Hypothalamus (tissue), 51 donors: ENCODE measurements around the gene C6orf163.
"Not testable (repeated sequence)": the region's sequence is repeated elsewhere in the genome, so short reads cannot be mapped to it uniquely, and the experiment has no call there.

Experiments
- DNase-seq, 51 donors: peaks; one replicate each; lab custom pipeline; 2025; lab: John Stamatoyannopoulos, UW

C6orf163 gene

DNA sequence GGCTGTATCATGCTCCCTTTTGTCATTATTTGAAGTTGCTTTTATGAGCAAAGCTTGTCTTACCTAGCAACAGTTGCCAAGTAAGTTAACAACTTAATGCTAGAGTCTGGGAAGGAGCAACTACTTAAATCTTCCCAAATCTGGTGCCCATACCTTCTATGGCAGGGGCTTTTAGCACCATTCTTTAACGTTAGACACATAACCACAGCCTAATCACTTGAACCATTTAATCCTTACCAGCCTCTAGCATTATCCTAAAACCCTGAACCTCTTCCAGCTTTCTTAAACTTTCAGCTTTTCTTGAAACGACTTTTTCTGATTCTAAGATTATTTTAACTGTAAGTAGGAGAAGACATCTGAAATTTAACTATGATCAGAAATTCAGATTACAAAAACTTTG is at the start of gene C6orf163:
Gene C6orf163 (plus strand): TSS at position 83 of the 400 bp plus-strand sequence. CDS start 287 bp downstream, at position 370.
- no peak for DNase-seq

- DNase-seq: no peak
These were observed 47.5 kb upstream of the C6orf163 start for GRCh38 chr6:87297119-87297518.

- not testable (repeated sequence) for DNase-seq
These were observed 43.3 kb upstream of the C6orf163 start for GRCh38 chr6:87301277-87301676.

DNA sequence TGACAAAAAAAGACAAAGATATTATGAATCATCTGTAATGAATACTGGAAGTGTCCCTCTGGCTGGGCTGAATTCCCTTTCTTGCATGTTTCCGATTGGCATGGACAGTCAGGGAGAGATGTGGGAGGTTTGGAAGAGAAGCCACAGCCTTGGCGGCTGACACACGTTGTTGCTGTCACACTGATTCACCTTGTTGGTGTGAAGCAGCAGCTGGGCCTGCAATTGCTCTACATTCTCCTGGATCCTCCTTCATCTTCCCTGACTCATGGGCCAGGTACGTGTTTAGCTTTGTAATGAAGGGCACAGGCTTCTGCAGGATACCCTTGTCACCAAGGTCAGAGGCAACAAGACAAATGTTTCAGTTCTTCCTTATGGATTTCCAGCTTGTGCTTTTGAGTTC is 35.6 kb upstream of the C6orf163 start:
- DNase-seq: peak in 1 of 51 donors; percentile 2

DNA sequence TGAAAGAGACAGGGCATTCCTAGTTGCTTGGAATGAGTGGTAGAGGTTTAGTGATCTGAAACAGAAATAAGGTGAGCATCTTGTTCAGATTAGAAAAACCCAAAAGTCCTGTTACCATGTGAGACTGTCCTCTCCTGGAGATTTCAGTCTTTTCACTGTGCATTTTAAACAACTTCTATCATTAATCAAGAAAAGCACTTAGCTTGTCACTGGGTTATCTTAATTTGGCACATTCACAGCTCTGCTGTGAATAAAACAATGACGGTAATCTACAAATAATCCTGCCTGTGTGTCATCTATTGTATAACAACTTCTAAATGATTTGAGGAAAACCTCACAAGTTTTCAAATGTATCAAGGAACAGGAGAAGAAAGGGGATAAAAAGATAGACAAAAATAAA is 31.8 kb upstream of the C6orf163 start:
- no peak for DNase-seq

DNA sequence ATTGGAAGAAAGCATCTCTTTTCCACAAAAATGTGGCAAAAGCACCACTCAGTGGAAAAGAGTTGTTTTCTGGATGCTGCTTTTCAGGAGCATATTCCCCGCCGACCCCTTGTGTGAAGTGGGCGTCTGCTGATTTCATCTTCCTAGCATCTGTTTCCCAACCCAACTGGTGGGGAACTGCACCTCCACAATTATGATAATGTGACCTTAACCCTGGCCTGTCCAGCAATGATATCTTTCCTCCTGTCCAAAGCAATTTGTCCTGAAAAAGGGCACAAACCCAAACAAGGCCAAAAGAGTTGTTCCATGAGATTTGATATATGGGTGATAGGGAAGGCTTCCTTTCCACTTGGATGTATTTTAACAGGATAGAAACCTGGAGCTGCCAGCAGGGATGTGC is 29.5 kb upstream of the C6orf163 start:
- no peak for DNase-seq

- no peak for DNase-seq
These were observed 25.2 kb upstream of the C6orf163 start for GRCh38 chr6:87319271-87319987.

- peak; percentile 4 to 83 (median 59) for DNase-seq
These were observed 22.1 kb upstream of the C6orf163 start, which contains the start of gene SMIM8 for GRCh38 chr6:87322304-87323212. Gene SMIM8 (plus strand): TSS chr6:87322588. CDS start chr6:87337032, 14,444 bp downstream.

- not testable (repeated sequence) for DNase-seq
These were observed 20.7 kb upstream of the C6orf163 start for GRCh38 chr6:87323880-87324279.

- DNase-seq: no peak
These were observed 13.7 kb upstream of the C6orf163 start for GRCh38 chr6:87330961-87331360.

DNA sequence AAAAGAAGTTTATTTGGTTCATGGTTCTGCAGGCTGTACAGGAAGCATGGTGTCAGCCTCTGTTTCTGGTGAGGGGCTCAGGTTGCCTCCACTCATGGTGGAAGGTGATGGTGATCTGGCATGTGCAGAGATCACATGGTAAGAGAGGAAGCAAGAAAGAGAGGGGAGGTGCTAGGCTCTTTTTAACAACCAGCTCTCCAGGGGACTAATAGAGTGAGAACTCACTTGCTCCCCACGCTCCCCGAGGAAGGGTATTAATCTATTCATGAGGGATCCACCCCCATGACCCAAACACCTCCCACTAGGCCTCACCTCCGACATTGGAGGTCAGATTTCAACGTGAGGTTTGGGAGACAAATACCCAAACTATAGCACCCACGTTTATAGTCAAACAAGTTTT is 11.6 kb upstream of the C6orf163 start:
- DNase-seq: no peak

- no peak for DNase-seq
These were observed 10.9 kb upstream of the C6orf163 start for GRCh38 chr6:87333591-87334181.

DNA sequence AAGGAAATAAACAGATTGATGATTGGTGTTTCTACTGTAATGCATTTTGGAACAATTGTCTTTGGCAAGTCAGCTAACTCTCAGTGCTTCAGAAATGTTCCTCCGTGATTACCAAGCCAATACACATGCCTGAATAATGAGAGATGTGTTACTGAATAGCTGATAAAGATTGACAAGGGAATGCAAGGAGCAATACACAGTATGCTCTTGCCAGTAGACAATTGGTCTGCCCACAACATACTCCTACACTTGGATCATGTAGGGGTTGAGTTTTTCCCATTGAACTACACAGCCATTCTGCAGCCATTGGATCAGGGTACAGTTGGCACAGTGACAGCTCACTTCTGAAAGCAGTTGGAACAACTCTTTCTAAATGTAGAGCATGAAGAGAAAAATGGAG is 9.9 kb upstream of the C6orf163 start:
- no peak for DNase-seq

DNA sequence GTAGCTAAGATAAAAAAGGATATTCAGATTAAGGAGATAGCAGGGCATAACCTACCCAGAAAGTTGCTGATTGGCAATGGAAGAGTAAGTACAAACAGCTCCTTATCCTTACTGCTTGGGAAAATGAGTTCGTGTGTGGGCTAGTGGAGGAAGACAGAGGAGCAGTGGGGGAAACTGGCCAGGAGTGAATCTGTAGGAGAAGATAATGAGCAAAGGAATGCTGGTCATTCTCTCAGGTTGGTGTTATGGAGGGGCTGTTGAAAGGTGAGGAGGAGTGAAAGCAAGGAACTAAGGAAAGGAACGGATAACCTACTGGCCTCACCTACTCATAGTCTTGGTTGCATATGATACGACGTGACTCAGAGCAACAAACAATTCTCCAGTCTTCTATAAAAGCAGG is 8.2 kb upstream of the C6orf163 start:
- DNase-seq: no peak

GRCh38 chr6:87340230-87340629 is 4.4 kb upstream of the C6orf163 start:
- no peak for DNase-seq

DNA sequence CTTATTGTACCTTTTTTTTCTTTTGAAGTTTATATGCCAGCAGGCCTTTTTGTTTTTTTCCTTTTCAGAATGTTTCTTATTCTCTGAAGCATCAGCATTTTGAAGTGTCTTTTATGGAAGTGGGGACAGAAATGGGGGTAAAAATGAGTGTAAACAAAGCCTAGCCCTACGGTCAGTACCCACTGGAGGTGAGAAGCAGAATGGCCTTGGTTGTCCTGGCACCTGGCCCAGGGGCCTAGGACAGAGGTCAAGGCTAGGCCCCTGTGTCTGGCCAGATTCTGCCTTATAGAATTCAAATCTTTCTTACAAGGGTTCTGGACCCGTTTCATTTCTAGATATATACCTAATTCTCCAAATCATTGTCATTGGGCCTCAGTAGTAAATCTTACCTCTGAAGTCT is 3.5 kb upstream of the C6orf163 start:
- no peak for DNase-seq

GRCh38 chr6:87341899-87342298 is 2.7 kb upstream of the C6orf163 start:
- no peak for DNase-seq

GRCh38 chr6:87342829-87343228 is 1.8 kb upstream of the C6orf163 start:
- no peak for DNase-seq

- no peak for DNase-seq
These were observed 2.1 kb downstream of the C6orf163 start for GRCh38 chr6:87346700-87347099.

DNA sequence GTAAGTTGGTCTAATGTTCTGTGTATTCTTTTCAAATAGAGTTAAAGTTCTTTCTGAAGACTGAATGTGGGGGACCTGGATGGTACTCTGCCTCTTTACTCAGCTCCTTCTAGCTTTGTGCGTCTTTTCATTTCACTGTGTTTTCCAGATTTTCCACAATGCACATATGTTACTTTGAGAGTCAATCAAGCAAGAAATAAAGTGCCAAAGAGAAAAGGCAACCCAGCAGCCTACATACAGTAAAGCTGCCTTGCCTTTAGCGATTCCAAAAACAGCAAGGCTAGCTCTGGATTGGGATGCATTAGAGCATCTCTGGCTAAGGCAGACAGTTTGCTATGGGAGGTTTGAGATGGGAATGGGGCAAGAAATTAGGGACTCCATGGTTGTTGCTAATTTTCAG is 5.3 kb downstream of the C6orf163 start:
- no peak for DNase-seq

- no peak for DNase-seq
These were observed 5.9 kb downstream of the C6orf163 start for GRCh38 chr6:87350516-87350915.
